Islet precursor cell (in vitro differentiated cells): ENCODE data around the gene RHOB.

Source experiments
- DNase-seq: peaks from one replicate; pipeline ENCODE4 v3.0.0-alpha.2; 2018

The RHOB gene

GRCh38 chr2:20455076-20455587, 8.3 kb downstream of the RHOB start:
- peak; percentile 35 for DNase-seq

GRCh38 chr2:20456116-20456571, 9.3 kb downstream of the RHOB start:
- peak; percentile 54 for DNase-seq

- DNase-seq: no peak
Observed at GRCh38 chr2:20456636-20457426, 10.0 kb downstream of the RHOB start.

DNA sequence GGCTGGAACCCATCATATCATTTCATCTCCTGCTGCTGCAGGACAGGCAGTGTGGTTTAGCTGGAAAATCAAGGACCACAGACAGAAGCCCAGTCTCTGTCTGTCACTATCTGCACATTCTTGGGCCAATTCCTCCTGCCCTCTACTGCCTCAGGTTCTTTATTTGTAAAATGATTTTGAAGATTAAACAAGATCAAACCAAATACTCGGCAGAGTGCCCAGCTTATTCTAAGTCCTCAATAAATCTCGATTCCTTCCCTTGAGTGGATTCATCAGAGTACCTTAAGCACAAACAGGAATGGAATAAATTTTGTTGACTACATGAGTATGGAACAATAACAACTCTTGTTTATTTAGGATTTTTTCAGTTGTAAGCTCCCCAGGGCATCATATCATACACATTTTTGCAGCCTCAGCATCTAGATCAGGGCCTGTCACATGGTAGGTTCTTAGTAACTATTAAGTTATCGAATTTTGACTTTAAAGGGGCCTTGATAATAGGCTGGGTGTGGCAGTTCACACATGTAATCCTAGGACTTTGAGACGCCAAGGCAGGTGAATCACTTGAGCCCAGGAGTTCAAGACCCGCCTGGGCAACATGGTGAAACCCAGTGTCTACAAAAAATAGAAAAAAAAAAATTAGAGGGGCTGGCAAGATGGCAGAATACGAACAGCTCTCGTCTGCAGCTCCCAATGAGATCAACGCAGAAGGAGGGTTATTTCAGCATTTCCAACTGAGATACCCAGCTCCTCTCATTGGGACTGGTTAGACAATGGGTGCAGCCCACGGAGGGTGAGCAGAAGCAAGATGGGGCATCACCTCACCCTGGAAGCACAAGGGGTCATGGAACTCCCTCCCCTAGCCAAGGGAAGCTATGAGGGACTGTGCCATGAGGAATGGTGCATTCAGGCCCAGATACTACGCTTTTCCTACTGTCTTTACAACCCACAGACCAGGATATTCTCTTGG, 11.1 kb downstream of the RHOB start:
- DNase-seq: no peak

- DNase-seq: peak; percentile 8
Observed at GRCh38 chr2:20458737-20459484, 12.0 kb downstream of the RHOB start.

DNA sequence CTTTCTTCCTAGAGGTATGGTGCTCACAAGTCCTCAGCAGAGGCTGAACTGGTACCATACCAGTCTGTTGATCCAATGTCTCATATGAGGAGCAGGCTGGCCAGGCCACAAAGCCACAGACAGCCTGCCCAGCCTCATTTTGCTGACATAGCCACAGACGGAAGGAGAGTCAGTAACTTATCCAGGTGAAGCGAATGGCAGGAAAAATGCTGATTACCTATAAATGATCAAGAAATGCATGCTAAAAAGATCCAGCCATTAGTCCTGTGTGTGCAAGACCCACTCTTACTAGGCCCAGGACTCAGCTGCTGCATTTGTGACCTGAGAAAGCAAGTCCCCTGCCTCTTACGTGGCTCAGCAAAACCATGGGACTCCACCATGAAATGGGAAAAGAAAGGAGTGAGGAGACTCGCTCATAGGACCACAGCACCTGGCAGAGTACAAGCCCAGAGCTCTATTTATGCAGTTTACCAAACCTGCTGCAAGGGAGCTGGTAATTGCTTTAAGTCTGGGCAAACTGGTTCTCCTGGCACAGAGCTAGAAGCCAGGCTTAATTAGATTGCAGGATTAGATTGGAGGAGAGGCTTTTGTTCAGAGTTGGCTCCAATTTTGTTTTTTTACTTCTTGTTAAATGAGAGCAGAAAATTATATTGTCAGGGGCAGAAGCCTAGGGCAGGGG, 19.0 kb downstream of the RHOB start:
- peak; percentile 52 for DNase-seq

DNA sequence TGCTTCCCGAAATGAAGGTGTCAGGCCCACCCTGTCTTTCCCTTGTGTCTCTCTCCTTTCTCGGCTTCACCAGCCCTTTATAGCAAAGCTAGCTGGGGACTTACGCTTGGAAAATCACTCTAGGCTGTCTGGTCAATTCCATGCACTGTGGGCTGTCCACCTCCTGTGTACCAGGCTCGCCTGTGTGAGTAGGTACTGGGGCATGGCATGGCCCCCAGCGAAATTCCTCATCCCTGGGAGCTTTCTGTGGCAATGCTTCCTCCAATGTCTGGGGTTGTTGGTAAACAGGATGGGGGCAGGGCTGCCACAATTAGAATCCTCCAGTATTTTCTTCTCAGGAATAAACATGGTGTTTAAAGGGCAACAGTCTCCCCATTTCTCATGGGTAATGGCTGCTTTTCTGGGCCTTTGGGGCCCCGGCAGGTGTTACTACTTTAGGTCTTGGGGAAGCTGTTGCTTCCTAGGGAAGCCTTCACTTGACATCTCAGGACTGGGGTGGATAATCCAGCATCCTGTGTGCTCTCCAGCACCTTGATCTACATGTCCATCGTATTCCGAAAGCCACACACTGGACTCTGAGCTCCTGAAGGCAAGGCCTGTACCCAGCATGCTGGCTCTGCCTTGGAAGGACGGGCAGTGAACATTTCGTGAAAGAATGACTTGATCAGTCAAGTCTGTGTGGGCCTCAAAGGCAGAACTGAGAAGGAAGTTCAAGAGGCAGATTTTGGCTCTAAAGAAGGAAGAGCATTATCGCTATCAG, 21.1 kb downstream of the RHOB start:
- DNase-seq: peak; percentile 40

DNA sequence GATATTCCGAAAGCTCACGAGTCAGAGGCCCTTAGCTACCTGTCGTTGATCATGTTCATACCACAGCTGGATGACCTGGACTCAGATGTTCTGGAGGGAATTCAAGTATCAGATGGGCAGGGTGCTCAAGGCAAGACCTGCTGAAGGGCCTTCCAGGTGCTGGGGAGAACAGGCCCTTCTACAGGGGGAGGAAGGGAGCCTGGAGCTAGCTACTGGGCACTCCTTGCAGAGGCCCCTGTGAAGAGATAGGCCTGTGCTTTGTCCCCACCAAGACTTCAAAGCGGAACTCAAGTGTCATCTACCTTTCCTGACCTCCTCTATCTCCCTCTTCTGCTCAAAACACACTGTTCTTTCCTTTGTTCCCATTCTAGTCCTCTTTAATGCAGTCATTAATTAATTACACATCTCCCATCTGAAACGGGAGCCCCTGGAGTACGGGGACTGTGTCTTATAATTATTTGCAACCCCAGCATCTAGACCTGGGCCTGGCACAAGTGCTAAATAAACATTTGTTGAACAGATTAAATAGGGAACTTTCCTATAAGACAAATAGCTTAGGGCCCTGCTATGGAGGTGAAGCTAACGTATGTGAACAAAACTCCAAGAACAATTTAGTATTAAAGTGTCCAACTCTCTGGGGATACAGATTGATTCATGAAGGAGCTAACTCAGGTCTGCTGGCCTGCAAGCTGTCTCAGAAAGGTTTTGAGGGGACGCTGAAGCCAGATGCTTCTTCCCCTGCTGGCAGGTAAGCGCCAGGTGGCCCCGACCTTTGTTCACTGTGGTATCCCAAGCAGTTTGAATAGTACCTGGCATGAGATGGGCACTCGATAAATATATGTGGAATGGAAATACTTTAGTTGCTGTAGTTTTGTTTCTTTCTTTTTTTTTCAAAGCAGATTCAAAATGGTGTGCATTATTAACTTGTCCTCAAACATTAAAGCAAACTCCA, 22.0 kb downstream of the RHOB start:
- DNase-seq: peak; percentile 29

DNA sequence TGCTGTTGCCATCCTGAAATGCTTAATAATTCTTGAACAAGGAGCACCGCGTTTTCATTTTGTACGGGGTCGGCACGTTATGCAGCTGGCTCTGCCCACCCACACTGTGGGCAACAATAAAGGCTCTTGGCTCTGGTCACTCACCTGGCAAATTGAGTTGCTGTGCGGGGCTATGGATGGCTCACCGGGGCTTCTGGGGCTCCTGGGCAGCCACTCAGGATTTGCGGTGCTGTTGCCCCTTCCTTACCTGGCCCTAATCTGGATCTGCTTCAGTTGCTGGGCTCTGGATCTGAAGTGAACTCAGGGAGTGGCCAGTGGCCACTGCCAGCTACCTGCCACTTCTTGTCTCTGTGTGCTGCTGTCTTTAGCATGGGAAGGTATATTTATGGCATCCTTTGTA, 22.7 kb downstream of the RHOB start:
- DNase-seq: peak; percentile 18

- DNase-seq: peak; percentile 19
Observed at GRCh38 chr2:20470211-20470610, 23.3 kb downstream of the RHOB start.

DNA sequence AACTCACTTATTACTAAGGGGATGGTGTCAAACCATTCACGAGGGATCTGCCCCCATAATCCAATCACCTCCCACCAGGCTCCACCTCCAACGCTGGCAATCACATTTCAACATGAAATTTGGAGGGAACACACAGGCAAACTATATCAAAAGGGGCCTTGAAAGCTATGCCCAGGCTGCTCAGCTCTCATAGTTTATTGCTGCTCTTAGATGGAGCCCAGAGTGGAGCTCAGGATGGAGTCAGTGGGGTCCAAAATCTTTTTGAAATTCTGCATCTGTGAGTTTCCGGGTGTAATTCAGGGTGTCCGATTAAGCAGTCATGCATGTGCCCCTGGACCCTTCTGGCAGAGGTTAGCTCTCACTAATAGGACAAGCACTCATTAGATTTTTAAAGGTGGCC, 24.3 kb downstream of the RHOB start:
- DNase-seq: peak; percentile 22

GRCh38 chr2:20471902-20472559, 25.2 kb downstream of the RHOB start:
- DNase-seq: peak; percentile 41

DNA sequence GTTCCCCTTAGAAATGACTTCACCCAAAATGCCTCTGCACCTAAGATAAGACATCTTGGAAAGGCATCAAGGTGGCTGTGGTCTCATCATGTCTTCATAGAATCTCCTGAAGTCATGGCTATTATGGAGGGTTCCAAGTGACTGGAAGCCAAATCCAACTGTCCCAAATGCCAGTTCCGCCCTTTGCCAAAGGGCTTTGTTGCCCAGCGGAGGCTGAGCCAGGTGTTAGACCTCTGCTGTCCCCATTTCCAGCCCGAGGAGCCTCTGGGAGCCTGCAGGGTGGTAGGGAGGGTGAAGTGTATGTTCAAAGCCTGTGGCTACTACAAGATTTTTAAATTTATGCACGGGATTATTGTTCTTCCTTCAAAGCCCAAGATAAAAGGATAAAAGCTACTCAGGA, 25.7 kb downstream of the RHOB start:
- DNase-seq: peak; percentile 31

DNA sequence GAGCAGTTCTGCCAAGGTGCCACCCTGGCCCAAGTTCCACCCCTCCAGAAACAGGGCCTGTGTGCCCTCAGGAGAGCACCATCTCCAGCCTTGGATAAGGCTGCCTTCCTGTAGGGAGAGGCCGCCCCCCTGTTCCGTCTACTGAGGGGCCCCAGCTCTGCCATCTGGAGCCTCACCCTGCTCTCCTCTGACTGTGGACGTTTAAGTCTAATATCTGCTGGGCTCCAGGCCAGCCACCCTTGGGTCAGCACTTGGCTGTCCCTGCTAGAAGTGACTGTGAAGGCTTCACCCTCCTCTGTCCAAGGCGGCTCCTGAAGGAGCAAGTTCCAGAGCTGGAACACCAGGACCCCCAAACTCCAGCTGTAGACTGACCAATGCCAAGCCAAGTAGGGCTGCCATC, 26.3 kb downstream of the RHOB start:
- peak; percentile 38 for DNase-seq

DNA sequence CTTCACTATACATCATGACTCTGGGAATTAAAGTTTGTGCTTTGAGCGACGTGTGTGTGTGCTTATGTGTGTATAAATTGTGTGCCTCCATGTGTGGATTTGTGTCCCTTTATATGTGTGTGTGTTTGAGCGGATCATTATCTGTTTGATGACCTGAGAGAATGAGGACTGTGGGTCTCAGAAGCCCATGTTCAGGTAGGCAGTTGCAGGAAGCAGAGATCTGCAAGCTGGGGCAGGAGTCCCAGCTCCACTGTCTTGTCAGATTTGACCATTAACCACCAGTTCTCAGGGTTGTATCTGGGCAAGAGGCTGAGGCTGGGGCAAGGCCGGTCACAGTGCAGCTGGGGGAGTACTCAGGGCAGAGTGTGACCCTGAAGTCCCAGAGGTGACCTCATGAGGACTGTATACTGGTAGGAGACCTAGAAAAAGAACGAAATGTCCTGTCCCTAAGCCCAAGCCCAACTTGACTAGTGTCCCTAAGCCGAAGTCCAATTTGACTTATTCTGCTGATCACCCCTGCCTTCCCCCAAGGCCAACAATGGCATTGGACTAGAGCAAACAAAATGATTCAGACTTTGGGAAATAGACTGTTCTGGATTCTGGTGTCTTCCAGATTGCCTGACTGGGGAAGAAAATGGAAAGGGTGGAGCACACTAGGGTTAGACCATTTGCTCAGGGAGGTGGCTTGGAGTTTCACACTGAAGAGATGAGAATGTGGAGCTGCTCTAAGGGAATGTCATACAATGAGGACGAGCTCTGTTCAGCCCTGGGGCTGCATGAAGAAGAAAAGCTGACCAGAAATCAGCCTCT, 28.1 kb downstream of the RHOB start:
- peak; percentile 37 for DNase-seq

GRCh38 chr2:20475567-20475952, 28.7 kb downstream of the RHOB start:
- DNase-seq: no peak

GRCh38 chr2:20476481-20476880, 29.6 kb downstream of the RHOB start:
- no peak for DNase-seq

DNA sequence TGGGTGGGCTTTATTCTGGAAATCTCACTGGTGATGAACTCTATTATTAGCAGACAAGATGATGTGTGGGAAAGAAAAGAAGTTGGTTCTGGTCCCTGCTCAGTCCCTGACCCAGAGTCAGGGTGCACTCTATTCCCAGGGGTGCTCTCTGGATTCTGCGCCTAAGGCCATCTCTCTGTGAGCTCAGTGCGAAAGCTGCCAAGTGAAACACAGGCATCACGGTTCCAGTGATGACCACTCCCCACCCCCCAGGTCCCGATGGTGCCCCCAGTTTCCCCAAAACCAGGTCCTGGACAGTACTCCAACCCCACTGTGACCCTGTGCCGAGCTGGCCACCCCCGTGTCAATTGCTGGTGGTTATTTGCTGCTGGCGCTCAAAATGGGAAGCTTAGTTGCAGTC, 30.1 kb downstream of the RHOB start:
- peak; percentile 35 for DNase-seq

DNA sequence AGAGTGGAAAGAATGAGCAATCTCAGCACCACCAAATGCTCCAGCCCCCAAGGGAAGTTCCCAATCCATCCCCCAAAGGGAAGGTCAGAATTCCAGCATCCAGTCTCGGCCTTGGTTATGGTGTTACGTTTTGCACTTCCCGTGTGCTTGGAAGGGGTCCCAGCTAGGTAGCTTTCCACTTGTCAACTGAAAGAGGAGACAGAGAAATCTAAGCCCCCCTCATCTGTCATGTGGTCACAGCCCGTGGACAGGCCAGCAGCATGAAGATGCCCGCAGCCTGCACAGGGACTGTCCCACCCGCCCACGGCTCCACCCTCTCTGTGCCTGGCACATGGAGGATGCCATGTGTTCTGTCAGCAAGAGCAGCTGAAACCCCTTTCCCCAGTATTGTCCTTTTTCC, 32.1 kb downstream of the RHOB start:
- DNase-seq: peak; percentile 30
